ENCODE results near the gene NGLY1.

NGLY1 gene

DNA sequence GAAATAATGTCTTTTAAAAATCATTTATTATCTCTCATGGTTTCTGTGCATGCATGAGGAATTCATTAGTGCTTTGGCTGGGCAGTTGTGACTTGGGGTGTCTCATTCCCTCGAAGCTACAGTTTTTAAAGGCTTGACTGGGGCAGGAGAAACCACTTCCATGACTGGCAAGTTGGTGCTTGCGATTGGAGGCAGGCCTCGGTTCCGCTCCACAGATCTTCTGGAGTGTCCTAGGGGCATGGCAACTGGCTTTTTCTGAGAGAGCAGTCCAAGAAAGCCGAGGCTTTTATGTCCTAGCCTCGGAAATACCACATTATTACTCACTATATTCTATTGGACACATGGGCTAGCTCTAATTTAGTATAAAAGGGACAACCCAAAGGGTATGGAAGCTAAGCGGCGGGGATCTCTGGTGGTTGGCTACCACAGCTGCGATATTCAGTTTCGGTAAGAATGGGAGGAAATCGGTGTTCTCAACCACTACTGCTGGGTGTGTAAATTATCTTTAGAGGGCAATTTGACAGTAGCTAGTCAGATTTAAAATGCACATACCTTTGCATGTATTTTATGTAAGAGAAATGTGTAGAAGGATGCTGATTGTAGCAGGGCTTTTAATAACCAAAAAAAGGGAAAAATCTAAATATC lies 69.8 kb downstream of the NGLY1 start:
- DNase-seq (ENCODE audit: insufficient read length, low spot score) (no peak), FAIRE-seq (no peak)

DNA sequence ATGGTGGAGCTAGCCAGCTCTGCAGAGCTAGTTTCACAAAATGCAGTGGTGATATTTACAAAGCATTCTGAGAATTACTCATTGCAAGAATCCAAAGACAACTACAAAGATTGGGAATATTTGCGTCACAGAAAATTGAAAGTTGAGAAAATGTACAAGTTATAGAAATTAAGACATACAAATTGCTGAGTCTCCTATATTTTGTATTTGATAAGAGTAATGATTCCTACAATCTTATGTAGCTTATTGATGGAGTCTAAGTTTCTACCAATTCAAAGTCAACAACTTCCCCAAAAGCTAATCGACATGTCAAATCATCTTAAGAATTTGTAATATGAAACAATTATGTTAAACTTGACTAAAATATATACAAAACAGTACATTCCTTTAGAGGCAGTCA lies 72.2 kb downstream of the NGLY1 start:
- DNase-seq (ENCODE audit: insufficient read length, low spot score), result no peak
- no peak for FAIRE-seq

DNA sequence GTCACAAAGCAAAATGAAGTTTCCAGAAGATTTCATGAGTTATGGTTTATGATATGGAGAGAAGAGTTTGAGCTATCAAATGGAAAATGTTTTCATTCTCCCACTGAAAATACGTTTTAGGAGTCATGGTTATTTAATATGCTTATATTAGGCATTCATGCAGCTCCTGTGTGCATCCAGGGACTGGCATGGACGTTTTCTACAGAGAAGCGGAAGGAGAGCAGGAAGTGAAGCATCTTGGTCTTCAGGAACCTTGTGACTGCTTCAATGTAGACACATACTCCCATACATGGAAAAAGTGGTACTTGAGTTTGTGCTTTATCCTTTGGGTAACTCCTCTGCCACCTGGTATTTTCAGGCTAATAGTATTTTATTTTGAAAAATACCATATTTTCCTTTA lies 75.2 kb downstream of the NGLY1 start:
- no peak for DNase-seq (ENCODE audit: insufficient read length, low spot score)
- FAIRE-seq, result no peak

DNA sequence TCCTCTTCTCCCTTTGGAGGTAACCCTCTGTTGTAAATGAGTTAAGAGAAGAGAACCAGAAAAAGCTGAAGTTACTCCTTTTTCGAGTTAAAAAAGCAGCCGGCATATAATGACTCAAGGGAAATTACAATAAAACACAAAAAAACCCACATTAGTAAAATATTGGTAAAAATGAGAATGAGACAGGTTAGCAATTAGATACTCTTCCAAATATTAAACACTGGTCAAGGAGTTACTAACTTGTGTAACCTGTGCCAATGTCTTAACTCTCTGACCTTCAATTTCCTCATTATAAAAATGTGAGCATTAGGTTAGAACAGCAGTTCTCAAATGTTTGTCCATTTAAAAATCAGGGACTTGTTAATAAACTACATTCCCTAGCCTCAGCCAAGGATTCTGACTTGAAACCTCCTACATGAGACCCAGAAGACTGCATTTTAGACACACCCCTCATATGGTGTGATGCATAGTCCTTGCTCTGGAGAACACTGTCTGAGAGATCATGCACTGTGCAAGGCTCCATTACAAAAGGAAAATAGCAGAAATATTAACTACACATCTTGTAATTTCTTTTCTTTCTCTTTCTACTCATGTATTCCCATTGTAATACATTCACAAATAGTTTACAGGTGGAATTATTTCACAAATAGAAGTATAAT lies 75.8 kb downstream of the NGLY1 start:
- DNase-seq (ENCODE audit: insufficient read length, low spot score) (no peak), FAIRE-seq (no peak)

DNA sequence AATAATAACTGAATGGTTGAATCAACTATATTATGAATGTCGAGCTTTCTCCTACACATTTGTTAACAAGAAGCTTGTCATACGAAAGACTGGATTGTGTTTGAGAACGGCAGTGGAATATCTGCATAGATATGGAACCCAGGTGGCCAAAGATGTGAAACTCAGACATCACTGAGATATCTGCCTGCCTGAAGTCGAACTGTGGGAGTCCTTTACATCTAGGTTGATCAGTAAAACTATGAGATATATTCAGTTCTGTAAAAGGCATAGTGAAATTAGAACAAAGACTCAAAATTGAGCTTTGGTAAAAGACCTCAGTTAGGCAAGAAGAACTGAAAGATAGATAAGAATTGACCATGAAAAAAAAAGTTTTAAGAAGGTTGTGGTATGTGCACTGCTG lies 77.0 kb downstream of the NGLY1 start:
- DNase-seq (ENCODE audit: insufficient read length, low spot score) (no peak), FAIRE-seq (no peak)

DNA sequence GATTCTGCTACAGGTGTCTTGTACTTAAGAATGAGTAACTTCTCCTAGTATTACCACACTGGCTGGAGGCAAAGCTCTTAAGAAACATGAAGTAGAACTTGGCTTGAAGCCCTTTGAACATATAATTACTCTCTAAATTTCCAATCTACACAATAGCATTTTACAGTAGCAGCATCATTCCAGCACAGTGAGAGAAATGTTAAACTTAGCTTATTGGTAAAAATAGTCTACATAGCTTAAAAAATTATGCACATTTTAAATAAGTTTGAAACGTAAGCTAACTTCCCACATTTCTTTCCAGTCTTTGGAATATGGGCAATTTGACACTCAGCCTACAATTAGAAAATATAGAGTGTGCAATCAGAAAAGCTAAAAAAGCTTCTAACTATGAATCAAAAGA lies 85.7 kb downstream of the NGLY1 start:
- no peak for DNase-seq (ENCODE audit: insufficient read length, low spot score)
- no peak for FAIRE-seq

DNA sequence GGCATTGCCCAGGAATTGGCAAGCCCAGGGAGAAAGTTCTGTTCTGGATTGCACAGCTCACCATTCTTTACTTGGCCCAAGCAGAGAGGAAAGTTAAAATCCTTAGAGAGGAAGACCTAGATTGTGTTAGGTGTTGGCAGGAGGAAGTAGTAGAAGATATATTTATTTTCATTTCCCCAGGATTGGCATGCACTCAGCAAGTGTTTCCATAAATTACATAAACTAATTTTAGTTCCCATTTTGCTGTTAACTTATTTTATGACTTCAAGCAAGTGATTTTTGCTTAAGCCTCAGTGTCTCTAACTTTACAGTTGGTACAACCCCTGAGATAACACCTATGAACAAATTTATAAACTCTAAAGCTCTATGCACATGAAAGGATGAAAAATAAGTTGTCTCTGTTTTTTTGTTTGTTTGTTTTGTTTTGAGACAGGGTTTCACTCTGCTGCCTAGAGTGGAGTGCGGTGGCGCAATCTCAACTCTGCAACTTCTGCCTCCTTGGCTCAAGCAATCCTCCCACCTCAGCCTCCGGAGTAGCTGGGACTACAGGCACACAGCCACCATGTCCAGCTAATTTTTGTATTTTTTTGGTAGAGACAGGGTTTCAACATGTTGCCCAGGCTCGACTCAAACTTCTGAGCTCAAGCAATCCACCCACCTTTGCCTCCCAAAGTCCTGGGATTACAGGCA lies 87.4 kb downstream of the NGLY1 start:
- no peak for FAIRE-seq

DNA sequence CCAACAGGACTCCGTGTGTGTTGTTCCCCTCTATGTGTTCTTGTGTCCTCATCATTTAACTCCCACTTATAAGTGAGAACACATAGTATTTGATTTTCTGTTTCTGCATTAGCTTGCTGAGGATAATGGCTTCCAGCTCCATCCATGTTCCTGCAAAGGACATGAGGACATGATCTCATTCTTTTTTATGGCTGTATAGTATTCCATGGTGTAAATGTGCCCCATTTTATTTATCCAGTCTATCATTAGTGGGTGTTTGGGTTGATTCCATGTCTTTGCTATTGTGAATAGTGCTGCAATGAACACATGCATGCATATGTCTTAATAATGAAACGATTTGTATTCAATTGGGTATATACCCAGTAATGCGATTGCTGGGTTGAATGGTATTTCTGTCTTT lies 90.0 kb downstream of the NGLY1 start:
- FAIRE-seq, result no peak
- no peak for DNase-seq (ENCODE audit: insufficient read length, low spot score)

More for the DNA sequence above, 87.4 kb downstream of the NGLY1 start:
- no peak for DNase-seq (ENCODE audit: insufficient read length, low spot score)

DNA sequence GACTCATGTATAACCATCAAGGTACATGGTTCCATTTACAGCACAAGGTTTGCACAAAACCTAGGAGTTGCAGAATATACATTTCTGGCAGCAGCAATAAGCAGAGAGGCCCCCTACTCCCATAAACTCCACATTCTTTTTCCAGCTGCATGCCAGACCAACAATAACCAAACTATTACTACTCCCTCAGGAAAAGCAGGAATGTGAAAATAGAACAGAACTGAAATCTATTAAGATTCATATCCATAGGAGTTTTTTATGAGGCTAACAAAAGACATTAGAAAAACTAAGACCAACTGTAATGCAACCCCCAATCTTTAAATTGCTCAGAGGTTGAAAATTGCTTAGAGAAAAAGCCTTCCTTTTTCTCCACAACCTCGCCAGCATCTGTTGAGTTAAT lies 90.9 kb downstream of the NGLY1 start:
- DNase-seq (ENCODE audit: insufficient read length, low spot score) (no peak), FAIRE-seq (no peak)

DNA sequence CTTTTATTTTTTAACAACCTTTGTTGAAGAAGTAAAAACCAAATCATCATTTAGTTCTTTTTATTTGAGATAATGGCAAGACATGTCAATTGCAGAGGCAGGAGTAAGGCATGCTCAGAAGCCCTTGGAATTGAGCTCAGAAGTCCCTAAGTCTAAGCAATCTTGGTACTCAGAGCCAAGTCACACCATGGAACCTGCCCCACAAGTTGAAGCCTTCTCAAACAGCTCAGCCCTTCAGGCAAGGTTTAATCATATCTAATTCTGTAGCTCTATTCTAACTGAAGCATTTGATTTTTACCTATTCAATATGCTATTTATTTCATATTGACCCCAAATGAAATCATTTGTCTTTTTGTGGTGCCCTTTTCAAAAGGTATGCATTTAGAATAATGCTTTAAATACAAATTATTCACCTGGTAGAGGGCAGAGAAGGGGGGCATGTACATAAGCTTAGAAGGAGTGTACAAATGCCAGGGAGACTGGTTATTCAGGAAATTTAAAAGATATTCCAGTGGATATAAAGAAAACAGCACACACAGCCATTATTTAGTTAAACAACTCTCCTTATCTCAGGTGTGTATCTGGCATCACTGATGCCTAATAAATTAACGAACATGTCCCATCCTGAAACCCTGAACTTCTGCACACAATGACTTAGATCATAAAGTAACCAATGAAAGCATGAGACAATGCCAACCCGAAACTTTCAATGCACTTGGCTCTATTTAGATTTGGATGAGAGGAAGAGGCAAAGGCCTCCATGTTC lies 92.3 kb downstream of the NGLY1 start:
- DNase-seq (ENCODE audit: insufficient read length, low spot score) (no peak), FAIRE-seq (no peak)

DNA sequence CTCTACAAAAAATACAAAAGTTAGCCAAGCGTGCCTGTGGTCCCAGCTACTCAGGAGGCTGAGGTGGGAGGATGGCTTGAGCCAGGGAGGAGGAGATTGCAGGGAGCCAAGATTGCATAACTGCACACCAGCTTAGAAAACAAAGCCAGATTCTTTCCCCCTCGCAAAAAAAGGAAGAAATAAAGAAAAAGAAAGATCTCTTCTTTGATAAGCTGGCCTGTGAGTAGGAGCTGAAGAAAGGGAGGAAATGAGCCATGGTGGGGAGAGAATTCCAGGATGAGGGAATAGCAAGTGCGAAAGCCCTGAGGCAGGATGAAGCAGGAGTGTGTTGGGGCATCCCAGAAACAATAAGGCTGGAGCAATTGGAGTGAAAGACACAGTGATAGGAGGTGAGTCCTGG lies 94.0 kb downstream of the NGLY1 start:
- FAIRE-seq, result no peak
- DNase-seq (ENCODE audit: insufficient read length, low spot score), result no peak

DNA sequence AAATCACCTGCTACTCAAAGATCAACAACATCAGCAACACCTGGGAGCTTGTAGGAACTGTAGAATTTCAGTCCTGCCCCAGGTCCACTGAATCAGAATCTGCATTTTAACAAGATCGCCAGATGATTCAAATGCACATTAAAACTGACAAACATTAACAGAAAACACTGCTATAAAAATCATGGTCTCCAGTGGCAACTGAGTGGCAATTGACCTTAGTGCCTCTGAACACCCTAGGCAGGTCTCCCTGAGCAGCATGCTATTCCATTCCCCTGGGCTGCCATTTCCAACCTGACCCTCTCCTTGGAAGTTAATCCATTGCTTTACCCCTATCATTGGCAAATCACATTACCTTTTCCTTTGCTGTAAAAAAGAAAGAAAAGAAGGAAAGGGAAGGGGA lies 95.5 kb downstream of the NGLY1 start:
- no peak for FAIRE-seq
- DNase-seq (ENCODE audit: insufficient read length, low spot score), result no peak

DNA sequence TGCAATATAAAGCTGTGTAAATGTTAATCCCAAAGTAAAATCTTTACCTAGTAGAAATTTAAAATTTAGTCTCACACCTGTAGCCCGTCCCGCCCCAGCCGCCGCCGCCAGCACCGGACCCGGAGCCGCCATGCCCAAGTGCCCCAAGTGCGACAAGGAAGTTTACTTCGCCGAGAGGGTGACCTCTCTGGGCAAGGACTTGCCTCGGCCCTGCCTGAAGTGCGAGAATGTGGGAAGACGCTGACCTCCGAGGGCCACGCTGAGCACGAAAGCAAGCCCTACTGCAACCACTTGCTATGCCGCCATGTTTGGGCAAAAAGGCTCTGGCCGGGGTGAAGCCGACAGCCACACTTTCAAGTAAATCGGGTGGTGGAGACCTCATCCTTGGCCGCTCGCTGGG lies 96.5 kb downstream of the NGLY1 start:
- FAIRE-seq, result no peak
- DNase-seq (ENCODE audit: insufficient read length, low spot score), result no peak

DNA sequence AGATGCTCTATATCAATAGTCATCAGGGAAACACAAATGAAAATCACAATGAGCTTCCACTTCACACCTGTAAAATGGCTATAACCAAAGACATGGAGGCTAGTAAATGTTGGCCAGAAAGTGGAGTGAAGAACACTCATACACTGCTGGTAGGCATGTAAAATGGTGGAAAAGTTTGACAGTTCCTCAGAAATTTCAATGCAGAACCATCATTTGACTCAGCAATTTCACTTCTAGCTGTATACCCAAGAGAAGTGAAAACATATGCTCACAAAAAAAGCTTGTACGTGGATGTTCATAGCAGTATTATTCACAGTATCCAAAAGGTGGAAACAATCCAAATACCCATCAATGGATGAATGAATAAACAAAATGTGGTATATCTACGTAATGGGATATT lies 99.4 kb downstream of the NGLY1 start:
- DNase-seq (ENCODE audit: insufficient read length, low spot score) (no peak), FAIRE-seq (peak; percentile 44)

DNA sequence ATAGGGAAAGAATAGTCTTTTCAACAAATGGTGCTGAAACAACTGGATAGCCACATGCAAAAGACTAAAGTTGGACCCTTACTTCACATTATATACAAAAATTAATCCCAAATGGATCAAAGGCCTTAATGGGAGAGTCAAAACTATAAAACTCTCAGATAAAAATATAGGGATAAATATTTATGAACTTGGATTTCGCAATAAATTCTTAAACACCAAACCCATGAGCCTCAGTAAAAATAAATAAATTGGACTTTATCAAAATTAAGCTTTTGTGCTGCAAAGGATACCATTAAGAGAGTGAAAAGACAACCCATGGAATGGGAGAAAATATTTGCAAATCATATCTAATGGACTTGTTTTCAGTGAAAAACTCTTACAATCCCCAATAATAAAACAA lies 99.8 kb downstream of the NGLY1 start:
- no peak for FAIRE-seq

DNA sequence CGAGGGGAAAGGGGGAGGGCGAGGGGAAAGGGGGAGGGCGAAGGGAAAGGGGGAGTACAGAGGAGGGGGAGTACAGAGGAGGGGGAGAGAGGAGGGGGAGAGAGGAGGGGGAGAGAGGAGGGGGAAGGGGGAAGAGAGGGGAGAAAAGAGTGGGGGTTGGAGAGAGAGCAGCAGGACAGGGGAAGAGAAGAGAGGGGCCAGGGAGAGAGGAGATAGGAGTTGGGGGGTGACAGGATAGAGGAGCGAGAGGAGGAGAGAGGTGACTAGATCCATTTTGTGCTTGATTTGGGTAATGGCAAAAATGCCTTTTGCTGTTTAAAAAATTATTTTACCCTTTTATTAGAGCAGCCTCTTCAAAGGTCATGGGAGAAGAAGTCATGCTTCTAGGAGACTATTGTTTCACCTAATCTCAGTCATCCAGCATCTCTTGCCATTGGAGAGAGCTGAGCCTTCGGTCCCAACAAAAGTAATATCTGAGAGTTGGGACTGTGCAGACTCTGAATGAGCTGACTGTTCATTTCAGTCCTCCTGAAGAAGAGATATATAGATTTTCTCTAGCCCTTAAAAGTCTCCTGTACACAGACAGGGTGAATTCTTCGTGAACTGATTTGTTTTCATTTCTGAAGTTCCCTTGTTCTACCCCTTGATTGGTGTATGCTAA lies 103.5 kb downstream of the NGLY1 start:
- no peak for FAIRE-seq
- DNase-seq (ENCODE audit: insufficient read length, low spot score), result no peak

More for the DNA sequence above, 99.8 kb downstream of the NGLY1 start:
- no peak for DNase-seq (ENCODE audit: insufficient read length, low spot score)

DNA sequence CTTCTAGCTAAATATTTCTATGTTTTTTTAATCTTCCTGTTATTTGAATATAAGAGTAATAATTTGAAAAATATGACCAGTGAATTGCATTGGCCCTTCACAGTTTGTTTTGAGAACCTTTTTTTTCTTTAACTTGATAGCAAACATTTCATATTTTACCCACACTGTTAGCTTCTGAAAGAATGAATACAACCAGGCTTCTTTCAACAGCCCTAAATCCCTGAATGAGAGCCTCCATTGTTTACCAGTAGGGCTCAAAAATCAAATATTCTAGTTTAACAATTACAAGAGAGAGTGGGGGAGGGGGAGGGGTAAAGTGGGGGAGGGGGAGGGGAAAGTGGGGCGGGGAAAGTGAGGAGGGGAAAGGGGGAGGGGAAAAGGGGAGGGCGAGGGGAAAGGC lies 104.1 kb downstream of the NGLY1 start:
- no peak for FAIRE-seq
- no peak for DNase-seq (ENCODE audit: insufficient read length, low spot score)

DNA sequence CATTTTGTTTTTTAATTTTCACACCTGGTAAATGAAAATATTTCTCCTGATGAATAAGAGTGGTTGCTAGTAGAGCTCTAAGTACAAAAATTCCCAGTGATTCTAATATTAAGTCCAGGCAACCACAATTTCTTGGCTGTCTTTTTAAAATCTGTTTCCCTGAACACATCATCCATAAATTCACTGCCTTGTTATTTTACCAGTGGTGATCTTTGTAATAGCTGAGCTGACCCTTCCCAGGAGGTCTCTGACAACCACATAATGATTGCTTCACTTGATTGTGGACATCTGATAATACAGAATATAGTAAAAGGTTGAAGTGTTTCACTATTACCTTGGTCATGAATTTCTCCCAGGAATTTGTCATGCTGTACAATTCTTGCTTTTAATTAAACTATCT lies 104.7 kb downstream of the NGLY1 start:
- FAIRE-seq (no peak), DNase-seq (ENCODE audit: insufficient read length, low spot score) (no peak)

DNA sequence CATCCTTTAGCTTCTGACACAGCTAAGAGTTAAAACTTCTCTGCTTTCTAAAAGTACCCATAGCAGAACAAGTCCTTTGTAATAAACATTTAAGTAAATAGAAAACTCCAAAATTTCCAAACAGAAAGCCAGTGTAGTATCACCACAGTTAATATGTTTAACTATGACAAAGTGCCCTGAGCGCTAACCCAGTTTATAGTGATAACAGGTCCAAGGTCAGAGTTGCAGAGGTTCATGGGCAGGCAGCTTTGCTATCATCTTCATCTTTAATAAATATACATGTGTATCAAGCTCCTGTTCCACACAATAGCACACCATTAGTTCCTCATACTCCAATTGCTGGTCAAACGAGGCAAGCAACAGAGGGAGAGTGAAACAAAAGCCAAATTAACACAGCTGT lies 106.1 kb downstream of the NGLY1 start:
- no peak for DNase-seq (ENCODE audit: insufficient read length, low spot score)
- no peak for FAIRE-seq

DNA sequence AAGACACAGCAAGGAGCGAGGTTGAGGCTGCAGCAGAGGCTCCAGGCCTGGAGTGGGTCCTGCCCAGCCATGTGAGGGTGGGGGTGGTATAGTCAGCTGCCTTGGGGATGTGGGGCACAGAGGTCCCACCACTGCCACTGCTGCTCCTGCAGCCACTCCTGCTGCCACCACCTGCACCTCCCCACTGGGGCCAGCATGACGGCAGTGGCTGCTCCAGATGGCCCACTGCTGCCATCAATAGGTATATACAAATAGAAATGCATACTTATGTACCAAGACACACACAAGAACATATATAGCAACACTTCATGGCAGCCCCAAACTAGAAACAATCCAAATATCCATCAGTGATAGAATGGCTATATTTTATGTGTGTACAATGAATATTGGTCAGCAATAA lies 108.6 kb downstream of the NGLY1 start:
- DNase-seq (ENCODE audit: insufficient read length, low spot score), result no peak
- FAIRE-seq, result no peak

DNA sequence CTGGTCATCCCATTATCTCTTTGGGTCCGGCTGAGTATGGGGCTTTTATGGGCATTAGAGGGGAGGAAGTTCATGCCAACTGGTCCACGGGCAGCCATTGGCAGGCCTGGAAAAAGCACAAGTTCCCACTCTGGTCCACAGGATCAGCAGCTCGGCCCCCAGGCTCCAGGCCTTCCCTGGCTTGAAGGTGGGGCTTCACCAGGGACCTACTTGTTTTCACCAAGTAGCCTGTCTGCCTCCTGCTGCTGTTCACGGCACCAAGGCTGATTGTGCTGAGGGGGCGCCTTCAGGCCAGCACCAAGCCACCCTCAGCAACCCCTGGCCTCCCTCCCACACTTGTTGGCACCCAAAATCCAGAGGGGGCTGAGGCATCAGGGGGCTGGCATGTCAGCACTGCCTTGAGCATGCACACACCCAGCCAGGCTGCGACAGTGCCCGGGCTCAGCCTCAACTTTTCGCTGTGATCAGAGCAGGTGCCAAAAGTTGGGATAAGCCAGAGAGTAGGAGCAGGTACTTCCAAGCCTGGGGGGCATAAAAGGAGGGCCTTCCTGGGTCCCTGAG lies 109.4 kb downstream of the NGLY1 start:
- DNase-seq (ENCODE audit: insufficient read length, low spot score) (no peak), FAIRE-seq (no peak)

Measured in GM19239 (cell line).